GM12878 (cell line): ENCODE results near the gene TUBB4B. TPM values are rescaled to one million over a fixed set of nuclear protein-coding genes. Genes with fewer than 3 reads are reported as not detected.

Source experiments
- BMI1 ChIP-seq: fragments of 450-650 bp; IDR thresholded peaks from 2 replicates; pipeline ENCODE4 v1.6.1; 2016; ENCODE audit warnings: mild to moderate bottlenecking, moderate library complexity, borderline replicate concordance
- CBX5 ChIP-seq: sonication (generic); IDR thresholded peaks from 2 replicates; pipeline ENCODE4 v1.6.1; 2016; ENCODE audit warnings: low read depth, moderate library complexity, mild to moderate bottlenecking, inconsistent platforms
- ETV6 ChIP-seq, 2 experiments: fragments of 450-650 bp in 1 of 2; IDR thresholded peaks in 1 of 2; conservative IDR thresholded peaks in 1 of 2; 2 replicates each; pipeline ENCODE4 v1.6.1; 2014; ENCODE audit warnings: antibody characterized with exemption in 1 of 2, borderline replicate concordance in 1 of 2, low read depth in 1 of 2, mild to moderate bottlenecking in 1 of 2, moderate library complexity in 1 of 2
- FOXK2 ChIP-seq: fragments of 450-650 bp; IDR thresholded peaks from 2 replicates; pipeline ENCODE4 v1.6.1; 2017; ENCODE audit warnings: mild to moderate bottlenecking, moderate library complexity
- FOXM1 ChIP-seq: IDR thresholded peaks from 2 replicates; pipeline ENCODE4 v1.6.1; 2012; ENCODE audit warnings: low read depth, mild to moderate bottlenecking, inconsistent platforms, low read length, moderate library complexity
- HDAC2 ChIP-seq: fragments of 200-600 bp; sonication (generic); IDR thresholded peaks from 2 replicates; pipeline ENCODE4 v1.6.1; 2017
- KLF5 ChIP-seq: fragments of 450-650 bp; IDR thresholded peaks from 2 replicates; pipeline ENCODE4 v1.6.1; 2014; ENCODE audit warnings: mild to moderate bottlenecking; ENCODE audit not compliant: partially characterized antibody
- MYB ChIP-seq: fragments of 150-350 bp; IDR thresholded peaks from 2 replicates; pipeline ENCODE4 v1.6.1; 2014; ENCODE audit warnings: mild to moderate bottlenecking, low read depth, low read length, borderline replicate concordance
- NFIC ChIP-seq: IDR thresholded peaks from 2 replicates; pipeline ENCODE4 v1.6.1; 2012; ENCODE audit warnings: low read depth, mild to moderate bottlenecking, inconsistent platforms, low read length, moderate library complexity
- RB1 ChIP-seq: fragments of 450-650 bp; formaldehyde crosslinking; IDR thresholded peaks from 2 replicates; pipeline ENCODE4 v1.6.1; 2017; ENCODE audit warnings: mild to moderate bottlenecking, borderline replicate concordance
- RCOR1 ChIP-seq: conservative IDR thresholded peaks from 2 replicates; pipeline ENCODE4 v1.6.1; 2012; ENCODE audit warnings: low read depth, low read length, improper control_type of control experiment
- SMAD5 ChIP-seq: IDR thresholded peaks from 2 replicates; pipeline ENCODE4 v1.6.1; 2016; ENCODE audit warnings: antibody characterized with exemption, low read depth
- SMC3 ChIP-seq: IDR thresholded peaks from 2 replicates; pipeline ENCODE4 v1.6.1; 2011; ENCODE audit warnings: low read length, improper control_type of control experiment, borderline replicate concordance
- SREBF1 ChIP-seq: IDR thresholded peaks from 2 replicates; pipeline ENCODE4 v1.6.1; 2012; ENCODE audit warnings: mild to moderate bottlenecking, low read length
- SREBF2 ChIP-seq: IDR thresholded peaks from 2 replicates; pipeline ENCODE4 v1.6.1; 2012; ENCODE audit warnings: mild to moderate bottlenecking, low read length
- YBX1 ChIP-seq: fragments of 450-650 bp; IDR thresholded peaks from 2 replicates; pipeline ENCODE4 v1.6.1; 2016; ENCODE audit warnings: antibody characterized with exemption
- ZSCAN29 ChIP-seq: fragments of 450-650 bp; IDR thresholded peaks from 2 replicates; pipeline ENCODE4 v1.6.1; 2017; ENCODE audit warnings: mild to moderate bottlenecking, moderate library complexity
- polyA plus RNA-seq, 11 experiments: library from polyadenylated mRNA; depleted of rRNA in 4 of 11; unstranded in 6 of 11; stranded (reverse) in 5 of 11; fragments of >200 nt; fragmentation: Nextera tagmentation in 4 of 11; fragmentation: Illumina TruSeq in 1 of 11; extraction: Ambion mirVana in 4 of 11; extraction: Trizol in 1 of 11; gene quantifications; 1 replicate in 1 of 11; 2 replicates in 10 of 11; pipeline versions ENCODE4 v1.2.1 to v1.2.3, GENCODE V29; 2011 to 2016; ENCODE audit warnings: inconsistent platforms in 2 of 11, missing spikeins in 2 of 11, low read depth in 1 of 11
- total RNA-seq, 4 experiments: library from RNA; depleted of rRNA in 3 of 4; stranded (reverse); fragments of >200 nt in 3 of 4; fragmentation: Illumina TruSeq in 1 of 4; extraction: Trizol in 1 of 4; gene quantifications; 2 replicates each; pipeline versions ENCODE4 v1.2.1 to v1.2.3, GENCODE V29; 2013 to 2021
- TF ChIP-seq, protein P1 (sequence below): fragments of 450-650 bp; formaldehyde crosslinking; IDR thresholded peaks from 2 replicates; pipeline ENCODE4 v1.4.0; 2022; ENCODE audit warnings: mild to moderate bottlenecking, moderate library complexity
- TF ChIP-seq, protein P2 (sequence below): fragments of 450-650 bp; formaldehyde crosslinking; IDR thresholded peaks from 2 replicates; pipeline ENCODE4 v1.5.0; 2022; ENCODE audit warnings: mild to moderate bottlenecking, missing genetic modification characterization
- TF ChIP-seq, protein P3 (sequence below), 3 experiments: IDR thresholded peaks in 2 of 3; conservative IDR thresholded peaks in 1 of 3; 2 replicates each; pipeline ENCODE4 v1.5.1; 2011; ENCODE audit warnings: low read depth in 3 of 3, low read length in 3 of 3, mild to moderate bottlenecking in 3 of 3, control low read depth in 2 of 3, moderate library complexity in 2 of 3, inconsistent platforms in 1 of 3, mixed read lengths in 1 of 3; ENCODE audit not compliant: control insufficient read depth in 2 of 3, insufficient read depth in 1 of 3; ENCODE audit errors: extremely low read depth in 1 of 3
- TF ChIP-seq, protein P4 (sequence below): fragments of 450-650 bp; IDR thresholded peaks from 2 replicates; pipeline ENCODE4 v1.6.1; 2017; ENCODE audit warnings: borderline replicate concordance

The TUBB4B gene
- total and polyA plus RNA-seq, 10 of the 15 experiments (the other 5 are each of a cell fraction or from before 2014, with no cell fraction given): 23.0 to 532 (median 254) TPM

DNA sequence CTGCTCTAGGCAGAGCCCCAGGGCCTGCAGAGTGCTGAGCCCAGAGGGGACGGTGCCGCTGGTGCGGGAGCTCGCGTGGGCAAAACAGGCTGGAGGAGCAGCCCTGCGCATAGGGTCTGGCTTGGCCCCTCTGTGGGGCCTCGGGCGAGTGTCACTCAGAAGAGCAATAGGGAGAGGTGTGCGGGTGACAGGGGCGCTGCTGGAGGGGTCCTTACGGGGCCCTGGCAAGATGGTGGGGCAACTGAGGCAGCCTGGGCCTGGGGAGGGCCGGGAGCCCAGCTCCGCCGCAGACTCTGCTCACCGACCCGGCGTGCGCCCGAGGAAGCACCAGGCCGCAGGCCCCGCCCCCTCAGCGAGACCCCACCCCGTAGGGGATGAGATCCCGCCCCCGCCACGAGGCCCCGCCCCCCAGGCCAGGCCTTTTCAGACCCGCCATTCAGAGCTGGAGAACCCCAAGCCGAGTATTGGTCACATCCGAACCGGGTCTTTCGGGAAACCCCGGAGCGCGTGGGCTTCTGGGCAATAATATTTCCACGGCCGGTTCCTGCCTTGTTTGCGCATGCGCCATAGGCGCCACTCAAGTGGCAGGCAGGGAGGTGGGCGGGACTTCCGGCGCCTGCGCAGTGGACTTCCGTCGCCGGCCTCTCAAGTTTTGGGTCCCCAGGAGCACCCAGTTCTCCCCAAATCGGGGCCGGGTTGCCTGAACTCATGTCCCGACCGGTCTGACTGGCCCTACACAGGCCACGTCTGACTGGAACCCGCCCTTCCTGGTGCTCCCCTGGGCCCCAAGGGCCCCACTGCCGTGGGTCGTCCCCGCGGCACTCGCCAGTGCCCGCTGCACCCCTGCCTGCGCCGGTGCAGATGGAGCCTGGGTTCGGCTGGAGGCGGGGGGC lies 17.8 kb upstream of the TUBB4B start (continued):
- TF ChIP-seq YBX1 (no peak), SMAD5 (no peak), RCOR1 (no peak), SREBF2 (peak; percentile 49; the same call in 1 of the 2 replicates), ZSCAN29 (no peak), SREBF1 (no peak), CBX5 (no peak), FOXK2 (no peak), HDAC2 (no peak), ETV6 (conservative IDR thresholded peaks at IDR 0.05 in 1 of 2, IDR thresholded peaks at IDR 0.05 in 1 of 2; ENCODE audit: borderline replicate concordance in 1 of 2, low read depth in 1 of 2) (no peak), NFIC (no peak), FOXM1 (no peak), BMI1 (no peak), RB1 (peak; percentile 59), SMC3 (no peak), MYB (no peak), KLF5 (peak; percentile 28)
- TF ChIP-seq, protein P1, sequence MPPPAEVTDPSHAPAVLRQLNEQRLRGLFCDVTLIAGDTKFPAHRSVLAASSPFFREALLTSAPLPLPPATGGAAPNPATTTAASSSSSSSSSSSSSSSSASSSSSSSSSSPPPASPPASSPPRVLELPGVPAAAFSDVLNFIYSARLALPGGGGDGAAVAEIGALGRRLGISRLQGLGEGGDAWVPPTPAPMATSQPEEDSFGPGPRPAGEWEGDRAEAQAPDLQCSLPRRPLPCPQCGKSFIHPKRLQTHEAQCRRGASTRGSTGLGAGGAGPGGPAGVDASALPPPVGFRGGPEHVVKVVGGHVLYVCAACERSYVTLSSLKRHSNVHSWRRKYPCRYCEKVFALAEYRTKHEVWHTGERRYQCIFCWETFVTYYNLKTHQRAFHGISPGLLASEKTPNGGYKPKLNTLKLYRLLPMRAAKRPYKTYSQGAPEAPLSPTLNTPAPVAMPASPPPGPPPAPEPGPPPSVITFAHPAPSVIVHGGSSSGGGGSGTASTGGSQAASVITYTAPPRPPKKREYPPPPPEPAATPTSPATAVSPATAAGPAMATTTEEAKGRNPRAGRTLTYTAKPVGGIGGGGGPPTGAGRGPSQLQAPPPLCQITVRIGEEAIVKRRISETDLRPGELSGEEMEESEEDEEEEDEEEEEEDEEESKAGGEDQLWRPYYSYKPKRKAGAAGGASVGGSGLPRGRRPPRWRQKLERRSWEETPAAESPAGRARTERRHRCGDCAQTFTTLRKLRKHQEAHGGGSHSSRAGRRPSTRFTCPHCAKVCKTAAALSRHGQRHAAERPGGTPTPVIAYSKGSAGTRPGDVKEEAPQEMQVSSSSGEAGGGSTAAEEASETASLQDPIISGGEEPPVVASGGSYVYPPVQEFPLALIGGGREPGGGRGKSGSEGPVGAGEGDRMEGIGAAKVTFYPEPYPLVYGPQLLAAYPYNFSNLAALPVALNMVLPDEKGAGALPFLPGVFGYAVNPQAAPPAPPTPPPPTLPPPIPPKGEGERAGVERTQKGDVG (CRISPR knock-in tag): no peak
- TF ChIP-seq, protein P2, sequence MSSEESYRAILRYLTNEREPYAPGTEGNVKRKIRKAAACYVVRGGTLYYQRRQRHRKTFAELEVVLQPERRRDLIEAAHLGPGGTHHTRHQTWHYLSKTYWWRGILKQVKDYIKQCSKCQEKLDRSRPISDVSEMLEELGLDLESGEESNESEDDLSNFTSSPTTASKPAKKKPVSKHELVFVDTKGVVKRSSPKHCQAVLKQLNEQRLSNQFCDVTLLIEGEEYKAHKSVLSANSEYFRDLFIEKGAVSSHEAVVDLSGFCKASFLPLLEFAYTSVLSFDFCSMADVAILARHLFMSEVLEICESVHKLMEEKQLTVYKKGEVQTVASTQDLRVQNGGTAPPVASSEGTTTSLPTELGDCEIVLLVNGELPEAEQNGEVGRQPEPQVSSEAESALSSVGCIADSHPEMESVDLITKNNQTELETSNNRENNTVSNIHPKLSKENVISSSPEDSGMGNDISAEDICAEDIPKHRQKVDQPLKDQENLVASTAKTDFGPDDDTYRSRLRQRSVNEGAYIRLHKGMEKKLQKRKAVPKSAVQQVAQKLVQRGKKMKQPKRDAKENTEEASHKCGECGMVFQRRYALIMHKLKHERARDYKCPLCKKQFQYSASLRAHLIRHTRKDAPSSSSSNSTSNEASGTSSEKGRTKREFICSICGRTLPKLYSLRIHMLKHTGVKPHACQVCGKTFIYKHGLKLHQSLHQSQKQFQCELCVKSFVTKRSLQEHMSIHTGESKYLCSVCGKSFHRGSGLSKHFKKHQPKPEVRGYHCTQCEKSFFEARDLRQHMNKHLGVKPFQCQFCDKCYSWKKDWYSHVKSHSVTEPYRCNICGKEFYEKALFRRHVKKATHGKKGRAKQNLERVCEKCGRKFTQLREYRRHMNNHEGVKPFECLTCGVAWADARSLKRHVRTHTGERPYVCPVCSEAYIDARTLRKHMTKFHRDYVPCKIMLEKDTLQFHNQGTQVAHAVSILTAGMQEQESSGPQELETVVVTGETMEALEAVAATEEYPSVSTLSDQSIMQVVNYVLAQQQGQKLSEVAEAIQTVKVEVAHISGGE (CRISPR knock-in tag): peak; percentile 78
- TF ChIP-seq, protein P3, sequence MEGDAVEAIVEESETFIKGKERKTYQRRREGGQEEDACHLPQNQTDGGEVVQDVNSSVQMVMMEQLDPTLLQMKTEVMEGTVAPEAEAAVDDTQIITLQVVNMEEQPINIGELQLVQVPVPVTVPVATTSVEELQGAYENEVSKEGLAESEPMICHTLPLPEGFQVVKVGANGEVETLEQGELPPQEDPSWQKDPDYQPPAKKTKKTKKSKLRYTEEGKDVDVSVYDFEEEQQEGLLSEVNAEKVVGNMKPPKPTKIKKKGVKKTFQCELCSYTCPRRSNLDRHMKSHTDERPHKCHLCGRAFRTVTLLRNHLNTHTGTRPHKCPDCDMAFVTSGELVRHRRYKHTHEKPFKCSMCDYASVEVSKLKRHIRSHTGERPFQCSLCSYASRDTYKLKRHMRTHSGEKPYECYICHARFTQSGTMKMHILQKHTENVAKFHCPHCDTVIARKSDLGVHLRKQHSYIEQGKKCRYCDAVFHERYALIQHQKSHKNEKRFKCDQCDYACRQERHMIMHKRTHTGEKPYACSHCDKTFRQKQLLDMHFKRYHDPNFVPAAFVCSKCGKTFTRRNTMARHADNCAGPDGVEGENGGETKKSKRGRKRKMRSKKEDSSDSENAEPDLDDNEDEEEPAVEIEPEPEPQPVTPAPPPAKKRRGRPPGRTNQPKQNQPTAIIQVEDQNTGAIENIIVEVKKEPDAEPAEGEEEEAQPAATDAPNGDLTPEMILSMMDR (IDR thresholded peaks at IDR 0.05 in 2 of 3, conservative IDR thresholded peaks at IDR 0.05 in 1 of 3; ENCODE audit: control insufficient read depth in 2 of 3, extremely low read depth in 1 of 3, insufficient read depth in 1 of 3, low read depth in 3 of 3, low read length in 3 of 3): no peak
- TF ChIP-seq, protein P4, sequence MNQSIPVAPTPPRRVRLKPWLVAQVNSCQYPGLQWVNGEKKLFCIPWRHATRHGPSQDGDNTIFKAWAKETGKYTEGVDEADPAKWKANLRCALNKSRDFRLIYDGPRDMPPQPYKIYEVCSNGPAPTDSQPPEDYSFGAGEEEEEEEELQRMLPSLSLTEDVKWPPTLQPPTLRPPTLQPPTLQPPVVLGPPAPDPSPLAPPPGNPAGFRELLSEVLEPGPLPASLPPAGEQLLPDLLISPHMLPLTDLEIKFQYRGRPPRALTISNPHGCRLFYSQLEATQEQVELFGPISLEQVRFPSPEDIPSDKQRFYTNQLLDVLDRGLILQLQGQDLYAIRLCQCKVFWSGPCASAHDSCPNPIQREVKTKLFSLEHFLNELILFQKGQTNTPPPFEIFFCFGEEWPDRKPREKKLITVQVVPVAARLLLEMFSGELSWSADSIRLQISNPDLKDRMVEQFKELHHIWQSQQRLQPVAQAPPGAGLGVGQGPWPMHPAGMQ: no peak
